Ascending aorta (tissue), 2 donors: Measurements from ENCODE around the gene EBF3. TPM values are rescaled to one million over a fixed set of nuclear protein-coding genes. Genes with fewer than 3 reads are reported as not detected.

Source experiments
- DNase-seq, 2 donors: peaks; one replicate each; pipeline ENCODE4 v3.0.0-alpha.2; 2019; ENCODE audit warnings: low spot score in 2 of 2
- H3K27ac ChIP-seq, 2 donors: fragments of 200-600 bp; sonication (generic); one replicate each; pipeline ENCODE4 v1.5.1; 2016 to 2017; ENCODE audit warnings: mild to moderate bottlenecking in 1 of 2
- H3K27me3 ChIP-seq: fragments of 200-600 bp; sonication (generic); one replicate; pipeline ENCODE4 v1.5.1; 2017
- H3K36me3 ChIP-seq, 2 donors: fragments of 200-600 bp; sonication (generic); one replicate each; pipeline ENCODE4 v1.5.1; 2016
- H3K4me1 ChIP-seq, 2 donors: fragments of 200-600 bp; sonication (generic); one replicate each; pipeline ENCODE4 v1.5.1; 2016 to 2017; ENCODE audit warnings: mild to moderate bottlenecking in 1 of 2
- H3K4me3 ChIP-seq, 2 donors: fragments of 200-600 bp; sonication (generic); one replicate each; pipeline ENCODE4 v1.5.1; 2016 to 2017; ENCODE audit warnings: mild to moderate bottlenecking in 1 of 2
- H3K9me3 ChIP-seq, 2 donors: fragments of 200-600 bp; sonication (generic); one replicate each; pipeline ENCODE4 v1.5.1; 2016
- intact Hi-C: fragments of 100-400 bp; cut with DNase I; formaldehyde crosslinking; loops from one replicate; pipeline ENCODE4 v1.15.1; 2023
- total RNA-seq: library from RNA; depleted of rRNA; stranded (reverse); fragments of >200 nt; gene quantifications from one replicate; pipeline ENCODE4 v1.1.0, GENCODE V29; 2016
- TF ChIP-seq, protein P1 (sequence below), 3 experiments: fragments of 200-600 bp in 2 of 3; fragments of 450-650 bp in 1 of 3; sonication (generic) in 2 of 3; IDR thresholded peaks; one replicate each; pipeline ENCODE4 v1.5.1; 2016 to 2019; ENCODE audit warnings: antibody characterized with exemption in 3 of 3, mild to moderate bottlenecking in 1 of 3, moderate library complexity in 1 of 3

The EBF3 gene
- total RNA-seq, 1 donor from 2014 or later = 20.2 TPM

DNA sequence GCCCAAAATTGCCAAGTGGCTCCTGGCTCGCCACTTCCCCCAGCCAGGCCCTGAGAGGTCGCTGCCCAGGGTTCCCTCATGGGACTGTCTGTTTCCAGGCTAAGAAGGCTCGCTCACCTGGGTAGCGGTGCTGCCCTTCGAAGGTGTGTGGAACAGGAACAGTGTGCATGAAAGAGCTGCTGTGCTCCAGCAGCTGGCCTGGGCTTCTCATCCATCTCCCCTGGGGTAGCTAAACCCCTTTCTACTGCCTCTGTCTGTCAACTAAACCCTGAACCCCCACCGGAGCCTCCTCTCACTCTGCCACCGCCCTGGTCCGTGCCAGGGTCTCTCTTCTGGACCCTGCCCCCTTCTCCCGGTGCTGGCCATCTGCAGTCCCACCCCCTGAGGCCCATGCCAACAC is 152.9 kb downstream of the EBF3 start:
- intact Hi-C loops = no loop called here
- TF ChIP-seq, protein P1, sequence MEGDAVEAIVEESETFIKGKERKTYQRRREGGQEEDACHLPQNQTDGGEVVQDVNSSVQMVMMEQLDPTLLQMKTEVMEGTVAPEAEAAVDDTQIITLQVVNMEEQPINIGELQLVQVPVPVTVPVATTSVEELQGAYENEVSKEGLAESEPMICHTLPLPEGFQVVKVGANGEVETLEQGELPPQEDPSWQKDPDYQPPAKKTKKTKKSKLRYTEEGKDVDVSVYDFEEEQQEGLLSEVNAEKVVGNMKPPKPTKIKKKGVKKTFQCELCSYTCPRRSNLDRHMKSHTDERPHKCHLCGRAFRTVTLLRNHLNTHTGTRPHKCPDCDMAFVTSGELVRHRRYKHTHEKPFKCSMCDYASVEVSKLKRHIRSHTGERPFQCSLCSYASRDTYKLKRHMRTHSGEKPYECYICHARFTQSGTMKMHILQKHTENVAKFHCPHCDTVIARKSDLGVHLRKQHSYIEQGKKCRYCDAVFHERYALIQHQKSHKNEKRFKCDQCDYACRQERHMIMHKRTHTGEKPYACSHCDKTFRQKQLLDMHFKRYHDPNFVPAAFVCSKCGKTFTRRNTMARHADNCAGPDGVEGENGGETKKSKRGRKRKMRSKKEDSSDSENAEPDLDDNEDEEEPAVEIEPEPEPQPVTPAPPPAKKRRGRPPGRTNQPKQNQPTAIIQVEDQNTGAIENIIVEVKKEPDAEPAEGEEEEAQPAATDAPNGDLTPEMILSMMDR (IDR thresholded peaks at IDR 0.05) = no peak
- no peak for DNase-seq
- Histone ChIP-seq H3K27me3 (no peaks in the 10 kb centered on the region), H3K27ac (no peak overlapping the region), H3K36me3 (no peaks in the 10 kb centered on the region), H3K4me3 (no peak overlapping the region), H3K9me3 (no peaks in the 10 kb centered on the region), H3K4me1 (no peaks in the 10 kb centered on the region)

DNA sequence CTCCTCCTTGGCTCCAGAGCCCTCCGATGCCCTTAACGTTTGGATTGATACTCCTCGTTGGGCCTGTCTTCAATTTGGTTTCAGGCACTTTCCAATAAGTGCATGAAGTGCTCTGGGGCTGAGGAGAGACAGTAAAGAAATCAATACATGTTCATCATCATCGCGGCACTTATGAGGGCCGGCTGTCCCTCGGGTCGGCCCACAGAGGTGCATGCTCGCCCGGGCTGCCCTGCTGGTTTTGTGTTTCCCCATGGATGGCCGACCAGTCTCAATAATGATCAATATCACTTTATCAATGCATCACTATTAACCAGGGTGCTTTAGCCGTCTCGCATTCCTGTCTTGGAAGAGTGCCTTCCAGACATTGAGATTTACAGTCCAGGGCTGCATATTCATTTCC is 154.2 kb downstream of the EBF3 start:
- TF ChIP-seq, protein P1 (IDR thresholded peaks at IDR 0.05) = no peak
- no peaks in the 10 kb centered on the region for H3K36me3 ChIP-seq
- H3K4me1 ChIP-seq = no peaks in the 10 kb centered on the region
- no peak for DNase-seq
- H3K9me3 ChIP-seq = peaks cover 0 to under 1% of the 10 kb centered on the region in 2 donors
- H3K27me3 ChIP-seq = no peaks in the 10 kb centered on the region
- H3K27ac ChIP-seq = no peak overlapping the region
- H3K4me3 ChIP-seq = no peak overlapping the region
- intact Hi-C loops = no loop called here

DNA sequence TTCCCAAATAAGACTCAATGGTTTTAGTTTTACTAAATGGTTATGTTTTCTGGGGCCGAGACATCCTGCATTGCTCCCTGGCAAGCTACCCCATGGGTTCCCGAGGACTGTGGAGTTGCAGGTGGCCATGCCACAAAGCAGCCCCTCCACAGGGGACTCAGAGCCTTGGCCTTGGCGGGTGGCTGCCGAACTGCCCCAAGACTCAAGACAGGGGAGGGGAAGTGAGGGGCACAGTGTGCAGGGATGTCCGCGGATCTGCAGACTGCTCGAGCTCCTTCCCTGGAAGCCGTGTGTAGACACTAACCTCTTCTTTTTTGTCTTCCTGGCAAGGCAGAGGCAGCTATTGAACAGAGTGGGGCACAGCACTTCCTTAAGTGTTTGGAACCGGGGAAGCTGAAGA is 154.6 kb downstream of the EBF3 start:
- no peak for DNase-seq
- H3K27me3 ChIP-seq = no peaks in the 10 kb centered on the region
- intact Hi-C loops = no loop called here
- no peaks in the 10 kb centered on the region for H3K4me1 ChIP-seq
- H3K4me3 ChIP-seq = no peak overlapping the region
- H3K9me3 ChIP-seq = peaks cover 0 to 5% of the 10 kb centered on the region in 2 donors
- TF ChIP-seq, protein P1 (IDR thresholded peaks at IDR 0.05) = no peak
- no peaks in the 10 kb centered on the region for H3K36me3 ChIP-seq
- no peak overlapping the region for H3K27ac ChIP-seq

DNA sequence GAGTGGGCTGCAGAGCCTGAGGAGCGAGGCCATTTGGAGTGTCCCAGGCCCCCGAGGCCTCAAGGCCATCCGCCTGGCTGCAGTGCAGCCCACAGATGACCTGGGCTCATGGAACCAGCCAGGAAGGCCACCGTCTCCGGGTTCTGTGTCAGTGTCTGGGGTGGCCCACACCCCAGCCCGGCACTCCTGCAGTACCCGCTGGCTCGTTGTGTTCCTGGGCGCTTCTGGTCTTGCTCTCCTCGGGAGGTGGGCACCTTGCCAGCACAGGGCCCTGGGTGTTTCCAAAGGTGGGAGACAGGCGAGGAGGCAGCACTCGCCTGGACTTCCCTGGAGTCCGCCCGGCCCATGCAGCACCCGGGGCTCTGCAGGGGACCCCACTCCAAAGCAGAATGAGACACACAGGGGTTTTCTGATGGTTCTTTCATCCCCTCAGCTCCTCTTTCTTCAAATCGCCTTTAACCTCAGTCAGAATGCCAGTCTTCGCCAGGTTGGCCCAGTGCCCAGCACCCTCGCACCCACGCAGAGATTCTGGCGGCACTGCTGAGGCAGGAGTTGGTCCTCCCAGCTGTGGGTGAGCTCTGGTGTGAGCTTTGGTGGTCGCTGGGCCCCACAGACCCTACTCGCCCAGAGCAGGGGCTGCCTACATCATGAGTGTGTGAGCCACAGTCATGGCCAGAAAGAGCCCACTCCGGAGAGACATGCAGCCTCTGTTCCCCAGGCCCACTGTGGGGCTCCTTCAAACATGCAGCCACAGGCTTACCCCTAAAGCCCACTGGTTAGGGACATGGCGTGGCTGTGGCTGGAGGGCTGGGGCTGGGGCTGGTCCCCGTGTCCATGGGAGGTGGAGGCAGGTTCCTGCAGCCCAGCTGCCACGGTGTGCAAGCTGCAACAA is 155.7 kb downstream of the EBF3 start:
- intact Hi-C loops = no loop called here
- H3K4me3 ChIP-seq = no peak overlapping the region
- H3K36me3 ChIP-seq = no peaks in the 10 kb centered on the region
- no peaks in the 10 kb centered on the region for H3K27me3 ChIP-seq
- peaks cover 10 to 16% of the 10 kb centered on the region in 2 donors for H3K9me3 ChIP-seq
- DNase-seq = no peak
- TF ChIP-seq, protein P1 (IDR thresholded peaks at IDR 0.05) = no peak
- no peaks in the 10 kb centered on the region for H3K4me1 ChIP-seq
- H3K27ac ChIP-seq = no peak overlapping the region

- Histone ChIP-seq H3K27ac (no peak overlapping the region), H3K4me3 (no peak overlapping the region), H3K9me3 (peaks cover 10 to 21% of the 10 kb centered on the region in 2 donors), H3K36me3 (no peaks in the 10 kb centered on the region), H3K27me3 (no peaks in the 10 kb centered on the region), H3K4me1 (no peaks in the 10 kb centered on the region)
- intact Hi-C loops = no loop called here
- TF ChIP-seq, protein P1 (IDR thresholded peaks at IDR 0.05) = no peak
- no peak for DNase-seq
Measured at GRCh38 chr10:129807211-129807610, 156.9 kb downstream of the EBF3 start.
